Keratinocyte (primary cell): ENCODE results near the gene GFRA4. TPM values are rescaled to one million over a fixed set of nuclear protein-coding genes. Genes with fewer than 3 reads are reported as not detected.

Experiments used
- DNase-seq: peaks from one replicate; pipeline ENCODE4 v3.0.0-alpha.2; 2011; ENCODE audit warnings: low read depth, missing footprints, low spot score
- FAIRE-seq: peaks from 2 replicates; lab custom pipeline; 2011; peaks lifted over from hg19 to GRCh38; lab: Jason Lieb, UNC
- H2AFZ ChIP-seq: 2 replicates; pipeline ENCODE4 v1.6.0; 2012; ENCODE audit warnings: low read length, control low read depth, inconsistent platforms; ENCODE audit not compliant: control insufficient read depth
- H3K27ac ChIP-seq: 2 replicates; pipeline ENCODE4 v1.5.1; 2011; ENCODE audit warnings: low read length; ENCODE audit not compliant: control insufficient read depth, insufficient read depth
- H3K27me3 ChIP-seq: 3 replicates; pipeline ENCODE4 v1.6.0; 2011; ENCODE audit warnings: low read length; ENCODE audit not compliant: control insufficient read depth, insufficient read depth; ENCODE audit errors: extremely low read depth
- H3K36me3 ChIP-seq, 2 experiments: 2 replicates in 1 of 2; 3 replicates in 1 of 2; pipeline ENCODE4 v1.5.1; 2011; ENCODE audit warnings: low read length in 2 of 2, mild to moderate bottlenecking in 1 of 2; ENCODE audit not compliant: control insufficient read depth in 2 of 2, insufficient read depth in 2 of 2; ENCODE audit errors: extremely low read depth in 1 of 2
- H3K4me1 ChIP-seq: 3 replicates; pipeline ENCODE4 v1.5.1; 2011; ENCODE audit warnings: low read length; ENCODE audit not compliant: control insufficient read depth, insufficient read depth; ENCODE audit errors: extremely low read depth
- H3K4me2 ChIP-seq: 3 replicates; pipeline ENCODE4 v1.6.0; 2011; ENCODE audit warnings: low read depth, low read length; ENCODE audit not compliant: control insufficient read depth, insufficient read depth; ENCODE audit errors: extremely low read depth
- H3K4me3 ChIP-seq, 3 experiments: fragments of 200-600 bp in 1 of 3; sonication (generic) in 1 of 3; 2 replicates in 2 of 3; 3 replicates in 1 of 3; pipeline ENCODE4 v1.5.1; 2011 to 2016; ENCODE audit warnings: low read length in 3 of 3, mild to moderate bottlenecking in 3 of 3, control low read depth in 2 of 3, inconsistent platforms in 1 of 3, low read depth in 1 of 3, mixed read lengths in 1 of 3, mixed run types in 1 of 3, moderate library complexity in 1 of 3; ENCODE audit not compliant: control insufficient read depth in 2 of 3, insufficient read depth in 2 of 3; ENCODE audit errors: extremely low read depth in 1 of 3
- H3K79me2 ChIP-seq: 2 replicates; pipeline ENCODE4 v1.6.0; 2012; ENCODE audit warnings: low read length; ENCODE audit not compliant: control insufficient read depth, insufficient read depth
- H3K9ac ChIP-seq: 3 replicates; pipeline ENCODE4 v1.6.0; 2011; ENCODE audit warnings: low read length; ENCODE audit not compliant: control insufficient read depth, insufficient read depth; ENCODE audit errors: extremely low read depth
- H3K9me1 ChIP-seq: 3 replicates; pipeline ENCODE4 v1.6.0; 2011; ENCODE audit warnings: low read length; ENCODE audit not compliant: control insufficient read depth, insufficient read depth; ENCODE audit errors: extremely low read depth
- H3K9me3 ChIP-seq: 2 replicates; pipeline ENCODE4 v1.5.1; 2012; ENCODE audit warnings: low read depth, low read length; ENCODE audit not compliant: control insufficient read depth
- H4K20me1 ChIP-seq: 3 replicates; pipeline ENCODE4 v1.6.0; 2011; ENCODE audit warnings: low read length; ENCODE audit not compliant: control insufficient read depth, insufficient read depth; ENCODE audit errors: extremely low read depth
- CTCF ChIP-seq, 3 experiments: IDR thresholded peaks in 1 of 3; conservative IDR thresholded peaks in 1 of 3; optimal IDR thresholded peaks in 1 of 3; 2 replicates in 2 of 3; 3 replicates in 1 of 3; pipeline versions ENCODE3 to v1.5.1; 2011; ENCODE audit warnings: low read length in 3 of 3, mild to moderate bottlenecking in 3 of 3, moderate library complexity in 2 of 3, control low read depth in 1 of 3, inconsistent platforms in 1 of 3; ENCODE audit not compliant: insufficient read depth in 2 of 3; ENCODE audit errors: extremely low read depth in 1 of 3
- EZH2 ChIP-seq: IDR thresholded peaks from one replicate; pipeline ENCODE4 v1.6.1; 2012; ENCODE audit warnings: inconsistent platforms, mild to moderate bottlenecking, low read length, moderate library complexity
- dilution Hi-C: fragments of 300-500 bp; cut with MboI; formaldehyde crosslinking; loops from one replicate; pipeline ENCODE4 v1.7.0; 2020; ENCODE audit warnings: low sequenced_read_pairs; ENCODE audit not compliant: extremely low pct_ligation_motif_present
- polyA plus RNA-seq, 5 experiments: library from polyadenylated mRNA; depleted of rRNA in 3 of 5; stranded (reverse) in 3 of 5; stranded (forward) in 1 of 5; unstranded in 1 of 5; fragments of >200 nt; gene quantifications; 1 replicate in 1 of 5; 2 replicates in 3 of 5; 3 replicates in 1 of 5; pipeline versions ENCODE4 v1.2.1 to v1.2.3, GENCODE V29; 2011 to 2012; ENCODE audit warnings: missing spikeins in 2 of 5, low read depth in 1 of 5, low replicate concordance in 1 of 5

Gene GFRA4
- polyA plus RNA-seq, 1 donor (not counting 4 experiments of a cell fraction or from before 2014, with no cell fraction given): not detected

- H4K20me1 ChIP-seq: no peaks in the 10 kb centered on the region
- H3K4me3 ChIP-seq: no peak overlapping the region
- peaks cover 65% of the 10 kb centered on the region for H3K27me3 ChIP-seq
- no peaks in the 10 kb centered on the region for H3K4me1 ChIP-seq
- H3K36me3 ChIP-seq: no peaks in the 10 kb centered on the region
- H3K9me1 ChIP-seq: no peaks in the 10 kb centered on the region
- H3K79me2 ChIP-seq: no peaks in the 10 kb centered on the region
- no peak for TF ChIP-seq EZH2
- TF ChIP-seq CTCF (optimal IDR thresholded peaks at IDR 0.05 in 1 of 3, IDR thresholded peaks at IDR 0.05 in 1 of 3, conservative IDR thresholded peaks at IDR 0.05 in 1 of 3; ENCODE audit: extremely low read depth in 1 of 3, insufficient read depth in 2 of 3, low read length in 3 of 3): no peak
- no peak for FAIRE-seq
- no peak for DNase-seq
- H3K27ac ChIP-seq: no peak overlapping the region
- no peaks in the 10 kb centered on the region for H3K9me3 ChIP-seq
- H3K9ac ChIP-seq: no peak overlapping the region
- no peak overlapping the region for H2AFZ ChIP-seq
- dilution Hi-C loops: no loop called here
- H3K4me2 ChIP-seq: no peak overlapping the region
These were observed 2.7 kb downstream of the GFRA4 start for GRCh38 chr20:3660262-3661059.

- DNase-seq: no peak
- Histone ChIP-seq H3K36me3 (no peaks in the 10 kb centered on the region), H3K79me2 (no peaks in the 10 kb centered on the region), H3K9me1 (no peaks in the 10 kb centered on the region), H3K4me2 (no peak overlapping the region), H3K9ac (no peak overlapping the region), H3K4me3 (no peak overlapping the region), H3K9me3 (no peaks in the 10 kb centered on the region), H2AFZ (no peak overlapping the region), H3K4me1 (no peaks in the 10 kb centered on the region), H3K27ac (no peak overlapping the region), H3K27me3 (peaks cover 65% of the 10 kb centered on the region), H4K20me1 (no peaks in the 10 kb centered on the region)
- TF ChIP-seq CTCF (optimal IDR thresholded peaks at IDR 0.05 in 1 of 3, IDR thresholded peaks at IDR 0.05 in 1 of 3, conservative IDR thresholded peaks at IDR 0.05 in 1 of 3; ENCODE audit: extremely low read depth in 1 of 3, insufficient read depth in 2 of 3, low read length in 3 of 3) (no peak), EZH2 (no peak)
- FAIRE-seq: no peak
- dilution Hi-C loops: no loop called here
These were observed 3.5 kb downstream of the GFRA4 start for GRCh38 chr20:3659492-3660261.
